Brain microvascular endothelial cell (primary cell): Measurements from ENCODE around the gene PTPN22.

Experiments used
- DNase-seq: peaks from one replicate; pipeline ENCODE4 v3.0.0-alpha.2; 2020
- H3K27ac ChIP-seq: fragments of 250-450 bp; sonication (Bioruptor Pico); 2 replicates; pipeline ENCODE4 v1.5.1; 2020; ENCODE audit warnings: mild to moderate bottlenecking, moderate library complexity
- H3K27me3 ChIP-seq: fragments of 250-450 bp; sonication (Bioruptor Pico); replicated peaks from 2 replicates; pipeline ENCODE4 v1.5.1; 2020; ENCODE audit warnings: mild to moderate bottlenecking
- H3K36me3 ChIP-seq: fragments of 250-450 bp; sonication (Bioruptor Pico); replicated peaks from 2 replicates; pipeline ENCODE4 v1.5.1; 2020; ENCODE audit warnings: mild to moderate bottlenecking
- H3K4me3 ChIP-seq: 2 replicates; pipeline ENCODE4 v1.5.1; 2011; ENCODE audit warnings: low read depth, mild to moderate bottlenecking, control low read depth, low read length, moderate library complexity
- in situ Hi-C: cut with HindIII; loops from 2 replicates; pipeline ENCODE4 v1.10.0; 2017; ENCODE audit warnings: low sequenced_read_pairs, low pct_ligation_motif_present
- TF ChIP-seq, protein P1 (sequence below): IDR thresholded peaks from 2 replicates; pipeline ENCODE4 v1.5.1; 2011; ENCODE audit warnings: low read depth, mild to moderate bottlenecking, moderate library complexity, low read length, control low read depth, inconsistent platforms; ENCODE audit errors: missing control alignments

The PTPN22 gene

DNA sequence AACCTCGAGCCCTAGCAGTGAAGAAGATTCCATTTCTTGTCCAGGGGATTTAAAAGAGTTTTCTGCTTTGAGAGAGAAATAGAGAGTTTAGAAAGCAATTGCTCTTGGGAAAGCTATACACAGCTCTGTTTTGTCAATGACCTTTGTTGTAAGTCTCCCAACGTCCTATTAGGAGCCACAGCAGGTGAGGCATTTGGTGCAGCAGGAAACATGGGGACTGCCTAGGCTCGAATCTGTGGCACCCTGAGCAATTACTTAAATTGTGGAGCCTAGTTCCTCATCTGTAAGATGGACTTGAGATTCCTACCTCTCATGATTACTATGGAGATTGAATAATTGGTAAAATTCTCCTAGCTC lies 41.8 kb upstream of the PTPN22 start:
- Histone ChIP-seq H3K27ac (peak overlapping the region; percentile 25), H3K27me3 (no peaks in the 10 kb centered on the region), H3K4me3 (no peak overlapping the region), H3K36me3 (no peaks in the 10 kb centered on the region)
- TF ChIP-seq, protein P1, sequence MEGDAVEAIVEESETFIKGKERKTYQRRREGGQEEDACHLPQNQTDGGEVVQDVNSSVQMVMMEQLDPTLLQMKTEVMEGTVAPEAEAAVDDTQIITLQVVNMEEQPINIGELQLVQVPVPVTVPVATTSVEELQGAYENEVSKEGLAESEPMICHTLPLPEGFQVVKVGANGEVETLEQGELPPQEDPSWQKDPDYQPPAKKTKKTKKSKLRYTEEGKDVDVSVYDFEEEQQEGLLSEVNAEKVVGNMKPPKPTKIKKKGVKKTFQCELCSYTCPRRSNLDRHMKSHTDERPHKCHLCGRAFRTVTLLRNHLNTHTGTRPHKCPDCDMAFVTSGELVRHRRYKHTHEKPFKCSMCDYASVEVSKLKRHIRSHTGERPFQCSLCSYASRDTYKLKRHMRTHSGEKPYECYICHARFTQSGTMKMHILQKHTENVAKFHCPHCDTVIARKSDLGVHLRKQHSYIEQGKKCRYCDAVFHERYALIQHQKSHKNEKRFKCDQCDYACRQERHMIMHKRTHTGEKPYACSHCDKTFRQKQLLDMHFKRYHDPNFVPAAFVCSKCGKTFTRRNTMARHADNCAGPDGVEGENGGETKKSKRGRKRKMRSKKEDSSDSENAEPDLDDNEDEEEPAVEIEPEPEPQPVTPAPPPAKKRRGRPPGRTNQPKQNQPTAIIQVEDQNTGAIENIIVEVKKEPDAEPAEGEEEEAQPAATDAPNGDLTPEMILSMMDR: no peak
- in situ Hi-C loops: no loop called here
- no peak for DNase-seq

DNA sequence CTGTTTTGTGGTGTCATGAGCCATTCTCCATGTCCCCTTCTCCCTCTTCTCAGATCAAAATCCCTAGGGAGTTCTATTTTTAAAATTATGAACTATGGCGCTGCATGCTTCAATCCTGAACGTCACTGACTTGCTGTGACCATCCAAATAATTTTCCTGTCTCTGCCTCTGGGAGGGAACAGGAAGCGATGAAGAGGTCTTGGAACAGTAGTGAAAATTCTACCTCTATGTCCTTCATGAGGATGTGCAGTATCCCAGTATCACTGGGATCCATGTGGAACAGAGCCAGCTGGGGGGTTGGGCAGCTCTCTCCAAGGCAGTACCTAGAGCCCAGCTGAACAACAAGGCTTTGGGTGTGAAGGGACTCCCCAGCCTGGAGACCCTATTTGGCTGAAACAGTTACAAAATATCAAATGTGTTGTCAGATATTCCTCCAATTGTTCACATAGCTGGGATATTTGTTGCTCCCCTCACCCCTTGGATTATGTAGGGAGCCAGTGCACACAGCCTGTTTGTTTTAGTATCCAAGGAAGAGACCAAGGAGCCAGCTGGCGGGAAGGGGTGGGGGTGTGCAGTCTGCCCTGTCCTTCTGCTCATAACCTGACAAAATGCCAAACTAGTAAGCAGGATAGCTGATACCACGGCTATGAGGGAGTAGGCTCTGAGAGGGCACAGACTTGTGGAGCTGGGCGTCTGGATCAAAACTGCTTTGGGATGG lies 41.2 kb upstream of the PTPN22 start:
- TF ChIP-seq, protein P1: no peak
- Histone ChIP-seq H3K27ac (peak overlapping the region; percentile 41), H3K36me3 (no peaks in the 10 kb centered on the region), H3K4me3 (no peak overlapping the region), H3K27me3 (no peaks in the 10 kb centered on the region)
- in situ Hi-C loops: no loop called here
- peak; percentile 79 for DNase-seq

DNA sequence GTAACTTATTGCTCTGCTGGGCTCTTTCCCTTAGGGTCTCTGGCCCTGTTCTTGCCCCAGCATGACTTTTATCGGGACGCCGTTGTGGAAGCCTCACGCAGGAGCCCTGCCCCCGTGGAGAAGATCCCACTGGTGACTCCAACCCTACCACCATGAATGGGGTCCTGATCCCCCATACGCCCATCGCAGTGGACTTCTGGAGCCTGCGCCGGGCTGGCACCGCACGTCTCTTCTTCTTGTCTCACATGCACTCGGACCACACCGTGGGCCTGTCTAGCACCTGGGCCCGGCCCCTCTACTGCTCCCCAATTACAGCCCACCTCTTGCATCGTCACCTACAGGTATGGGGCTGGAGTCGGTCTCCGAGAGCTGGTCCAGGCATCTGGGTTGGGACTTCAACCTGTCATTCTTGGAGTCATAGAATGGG lies 33.9 kb upstream of the PTPN22 start:
- H3K27ac ChIP-seq: peak overlapping the region; percentile 50
- H3K27me3 ChIP-seq: no peaks in the 10 kb centered on the region
- TF ChIP-seq, protein P1: no peak
- peaks cover 2% of the 10 kb centered on the region for H3K36me3 ChIP-seq
- in situ Hi-C loops: no loop called here
- peak overlapping the region; percentile 95 for H3K4me3 ChIP-seq
- DNase-seq: no peak

DNA sequence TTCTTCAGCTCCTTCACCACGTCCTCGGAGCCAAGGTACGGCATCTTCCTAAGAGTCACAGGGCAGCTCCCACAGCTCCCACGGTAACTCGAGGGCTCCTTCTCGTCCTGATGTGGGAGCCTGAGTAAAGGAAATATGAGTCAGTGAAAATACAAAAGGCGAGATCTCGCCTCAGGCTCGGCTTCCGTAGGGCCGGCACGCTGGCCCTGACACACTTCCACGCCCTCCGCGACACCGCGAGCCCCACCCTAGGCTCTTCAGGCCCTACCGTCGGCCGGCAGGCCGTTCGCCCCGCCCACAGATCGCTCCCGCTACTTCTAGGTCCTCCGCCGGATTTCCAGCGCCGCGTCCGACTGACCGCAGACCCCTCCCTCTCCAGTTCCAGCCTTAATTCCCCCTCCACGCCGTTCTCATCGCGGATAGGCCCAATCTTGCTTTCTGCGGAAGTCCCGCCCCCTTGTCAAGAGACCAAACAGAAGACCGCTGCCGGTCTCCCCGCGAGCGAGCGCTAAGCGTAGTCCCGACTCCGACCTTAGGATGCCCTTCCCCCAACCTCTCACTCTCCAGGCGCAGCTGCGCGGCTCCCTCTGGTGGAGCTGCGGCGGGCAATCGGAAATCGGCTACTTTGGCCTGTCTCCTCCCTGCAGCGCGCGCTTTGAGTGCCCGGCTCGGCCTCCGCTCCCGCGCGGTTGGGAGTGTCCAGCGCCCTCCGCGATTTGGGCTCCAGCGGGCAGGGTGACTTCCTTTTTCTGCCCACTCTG lies 33.3 kb upstream of the PTPN22 start, which contains the start of the genes AP4B1 and DCLRE1B:
Gene AP4B1 (minus strand): TSS at position 126 of the 761 bp plus-strand sequence. CDS start 82 bp downstream, at position 44.
Gene DCLRE1B (plus strand): TSS at position 653 of the 761 bp plus-strand sequence. CDS start 261 bp downstream, outside the sequence.
- Histone ChIP-seq H3K27ac (peak within 1 kb of the TSS; percentile 78), H3K27me3 (no peaks in the 10 kb centered on the region), H3K4me3 (peak within 1 kb of the TSS; percentile 95), H3K36me3 (peaks cover 6% of the 10 kb centered on the region)
- in situ Hi-C loops: no loop called here
- TF ChIP-seq, protein P1: peak; percentile 84
- peak; percentile 100 for DNase-seq

DNA sequence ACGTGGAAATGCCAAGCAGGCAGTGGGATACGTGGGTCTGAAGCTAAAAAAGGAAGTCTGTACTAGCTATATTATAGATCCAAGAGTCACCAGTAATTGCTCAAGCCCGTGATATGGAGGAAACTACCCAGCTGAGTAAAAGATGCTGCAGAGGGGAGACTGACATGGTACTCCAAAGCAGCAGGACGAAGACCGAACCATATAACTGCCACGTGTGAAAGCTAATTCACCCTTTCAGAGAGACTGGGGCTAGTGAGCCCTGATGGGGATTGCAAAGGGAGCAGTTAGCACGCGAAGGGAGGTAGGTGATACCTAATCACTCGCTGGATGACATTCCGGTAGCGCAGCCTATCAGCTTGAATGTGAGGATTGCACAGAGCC lies 32.8 kb upstream of the PTPN22 start:
- in situ Hi-C loops: no loop called here
- TF ChIP-seq, protein P1: no peak
- H3K36me3 ChIP-seq: peaks cover 9% of the 10 kb centered on the region
- DNase-seq: no peak
- peak overlapping the region; percentile 95 for H3K4me3 ChIP-seq
- H3K27me3 ChIP-seq: no peaks in the 10 kb centered on the region
- H3K27ac ChIP-seq: peak overlapping the region; percentile 78
